Colon (tissue), 2 donors: Measurements from ENCODE around the gene CXCR3.
"Not testable (repeated sequence)": the region's sequence is repeated elsewhere in the genome, so short reads cannot be mapped to it uniquely, and the experiment has no call there.

ENCODE experiments used
- FAIRE-seq: peaks from 2 replicates; lab custom pipeline; 2012; peaks lifted over from hg19 to GRCh38; lab: Jason Lieb, UNC
- donor health status: control.
- donor health status: control.

The CXCR3 gene

GRCh38 chrX:71609095-71609750 is 9.1 kb downstream of the CXCR3 start:
- no peak for FAIRE-seq

- FAIRE-seq, result no peak
These were observed 10.8 kb downstream of the CXCR3 start for GRCh38 chrX:71607488-71607887.

- no peak for FAIRE-seq
These were observed 11.6 kb downstream of the CXCR3 start for GRCh38 chrX:71606536-71607216.

GRCh38 chrX:71604796-71605568 is 13.3 kb downstream of the CXCR3 start:
- no peak for FAIRE-seq

GRCh38 chrX:71604141-71604540 is 14.2 kb downstream of the CXCR3 start:
- FAIRE-seq, result no peak

GRCh38 chrX:71603618-71604017 is 14.7 kb downstream of the CXCR3 start:
- FAIRE-seq, result no peak

GRCh38 chrX:71599965-71600364 is 18.3 kb downstream of the CXCR3 start:
- FAIRE-seq, result no peak

GRCh38 chrX:71593210-71593609 is 25.1 kb downstream of the CXCR3 start:
- FAIRE-seq, result not testable (repeated sequence)

GRCh38 chrX:71586929-71587328 is 31.4 kb downstream of the CXCR3 start:
- no peak for FAIRE-seq

- FAIRE-seq, result no peak
These were observed 37.1 kb downstream of the CXCR3 start for GRCh38 chrX:71581210-71581609.

GRCh38 chrX:71579990-71580380 is 38.3 kb downstream of the CXCR3 start:
- FAIRE-seq, result no peak

- no peak for FAIRE-seq
These were observed 38.9 kb downstream of the CXCR3 start for GRCh38 chrX:71579136-71579989.

- no peak for FAIRE-seq
These were observed 39.8 kb downstream of the CXCR3 start, which contains the start of gene GCNA for GRCh38 chrX:71578253-71579135. Gene GCNA, plus strand, starts transcription at chrX:71578437. Its CDS starts 2,385 bp downstream, at chrX:71580822.

GRCh38 chrX:71577682-71578081 is 40.6 kb downstream of the CXCR3 start:
- FAIRE-seq, result no peak

GRCh38 chrX:71573590-71573989 is 44.7 kb downstream of the CXCR3 start:
- FAIRE-seq, result no peak

GRCh38 chrX:71571390-71571789 is 46.9 kb downstream of the CXCR3 start:
- FAIRE-seq, result not testable (repeated sequence)
